Endothelial cell of hepatic sinusoid (primary cell): ENCODE results near the gene LBX2.

Source experiments
- in situ Hi-C: cut with HindIII; loops from 2 replicates; pipeline ENCODE4 v1.10.0; 2017; ENCODE audit warnings: low sequenced_read_pairs

LBX2 gene

DNA sequence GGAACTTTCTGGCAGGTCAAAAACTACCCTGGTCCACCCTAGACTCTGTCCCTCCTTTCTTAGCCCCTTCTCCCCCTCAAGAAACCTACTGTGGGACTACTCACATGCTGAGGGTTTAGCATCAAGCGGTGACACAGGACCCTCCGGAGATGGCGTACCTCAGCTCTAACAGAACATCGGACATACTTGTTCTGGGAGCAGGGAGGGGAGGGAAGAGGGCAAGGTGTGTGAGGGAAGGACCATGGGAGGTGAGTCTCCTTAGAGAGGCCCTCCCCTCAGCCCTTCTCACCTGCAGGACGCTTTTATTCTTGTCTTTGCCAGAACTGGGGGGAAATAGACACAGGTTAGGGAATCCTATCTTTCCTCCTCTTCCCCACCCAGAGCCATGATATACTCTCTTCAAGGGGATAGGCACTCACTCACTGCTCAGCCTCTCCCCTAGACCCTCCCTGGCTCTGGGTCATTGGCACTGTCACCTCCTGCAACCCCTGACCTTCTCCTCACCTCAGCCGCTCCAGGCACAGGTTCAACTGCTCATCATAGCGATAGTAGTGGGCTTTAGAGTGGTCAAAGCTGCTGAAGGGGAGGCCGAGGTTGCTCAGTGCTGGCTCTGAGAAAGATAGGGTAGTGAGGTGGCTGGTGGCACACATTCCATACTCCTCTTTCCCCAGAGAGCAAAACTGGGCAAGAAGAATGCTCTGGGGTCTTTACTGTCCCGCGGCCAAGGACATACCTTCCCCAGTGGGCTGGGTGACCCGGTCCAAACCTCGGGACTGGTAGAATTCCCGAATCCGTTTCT, 6.2 kb upstream of the LBX2 start:
- in situ Hi-C loops: no loop called here

DNA sequence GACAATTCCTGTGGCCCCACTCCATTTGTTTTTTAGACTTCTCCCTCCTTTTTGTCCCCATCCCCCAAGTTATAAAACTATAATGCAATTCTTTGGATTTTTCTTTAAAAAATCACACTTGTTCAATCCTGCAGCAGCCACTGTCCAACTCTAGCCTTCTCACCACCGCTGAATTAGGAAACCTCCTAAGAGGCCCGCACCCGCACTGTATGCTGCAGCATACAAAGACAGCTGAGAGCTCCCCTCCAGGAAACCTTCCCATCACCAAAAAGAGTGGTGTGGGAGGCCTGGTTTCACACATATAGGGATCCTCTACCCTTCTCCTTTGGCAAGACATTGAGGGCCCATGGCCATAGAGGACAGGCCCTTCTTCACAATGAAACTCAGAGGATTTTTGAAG, 5.2 kb upstream of the LBX2 start:
- in situ Hi-C loops: no loop called here

DNA sequence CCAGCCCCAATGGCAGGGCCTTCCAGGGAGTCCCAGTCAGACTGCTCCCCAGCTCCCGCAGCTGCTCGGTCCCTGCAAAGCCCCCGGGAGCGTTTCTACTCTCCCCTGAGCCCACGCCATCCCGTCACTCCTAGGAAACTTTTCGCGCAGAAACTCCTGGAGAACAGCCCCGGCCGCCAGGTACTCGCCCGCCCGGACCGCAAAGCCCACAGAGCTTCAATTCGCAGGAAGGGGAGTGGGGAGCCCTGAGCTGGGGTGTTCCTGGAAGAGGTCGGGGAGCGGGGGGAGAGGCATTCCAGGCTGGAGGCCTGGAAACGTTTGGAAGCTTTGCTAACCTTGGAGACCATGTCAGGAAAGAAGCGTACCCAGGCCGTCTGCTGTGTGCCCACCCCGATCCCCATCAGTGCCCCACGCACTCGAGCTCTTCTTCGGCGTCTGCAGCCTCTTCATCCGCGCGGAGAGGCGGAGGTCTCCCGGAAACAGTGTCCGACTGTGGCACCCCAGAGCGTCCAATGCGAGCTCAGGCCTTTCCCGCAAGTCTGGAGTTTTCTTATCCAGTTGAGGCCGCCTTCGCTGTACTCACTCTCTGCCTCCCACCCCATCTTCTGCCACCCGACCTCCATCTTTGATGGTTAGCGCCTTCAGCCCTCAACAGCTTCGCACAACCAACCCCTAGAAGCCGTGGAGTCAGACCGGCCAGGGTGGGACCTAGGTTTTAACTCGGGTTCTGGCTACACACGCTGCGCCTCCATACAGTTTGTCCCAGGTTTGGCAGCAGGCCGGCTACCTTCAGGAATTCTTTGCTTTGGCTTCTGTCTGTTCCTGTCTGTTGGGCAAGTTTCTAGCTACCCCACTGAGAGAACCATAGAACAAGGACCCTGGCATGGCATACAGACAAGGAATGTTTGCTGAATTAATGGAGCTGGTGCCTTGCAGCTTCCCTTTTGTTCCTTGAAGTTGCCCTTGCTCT, 4.4 kb upstream of the LBX2 start:
- in situ Hi-C loops: no loop called here

DNA sequence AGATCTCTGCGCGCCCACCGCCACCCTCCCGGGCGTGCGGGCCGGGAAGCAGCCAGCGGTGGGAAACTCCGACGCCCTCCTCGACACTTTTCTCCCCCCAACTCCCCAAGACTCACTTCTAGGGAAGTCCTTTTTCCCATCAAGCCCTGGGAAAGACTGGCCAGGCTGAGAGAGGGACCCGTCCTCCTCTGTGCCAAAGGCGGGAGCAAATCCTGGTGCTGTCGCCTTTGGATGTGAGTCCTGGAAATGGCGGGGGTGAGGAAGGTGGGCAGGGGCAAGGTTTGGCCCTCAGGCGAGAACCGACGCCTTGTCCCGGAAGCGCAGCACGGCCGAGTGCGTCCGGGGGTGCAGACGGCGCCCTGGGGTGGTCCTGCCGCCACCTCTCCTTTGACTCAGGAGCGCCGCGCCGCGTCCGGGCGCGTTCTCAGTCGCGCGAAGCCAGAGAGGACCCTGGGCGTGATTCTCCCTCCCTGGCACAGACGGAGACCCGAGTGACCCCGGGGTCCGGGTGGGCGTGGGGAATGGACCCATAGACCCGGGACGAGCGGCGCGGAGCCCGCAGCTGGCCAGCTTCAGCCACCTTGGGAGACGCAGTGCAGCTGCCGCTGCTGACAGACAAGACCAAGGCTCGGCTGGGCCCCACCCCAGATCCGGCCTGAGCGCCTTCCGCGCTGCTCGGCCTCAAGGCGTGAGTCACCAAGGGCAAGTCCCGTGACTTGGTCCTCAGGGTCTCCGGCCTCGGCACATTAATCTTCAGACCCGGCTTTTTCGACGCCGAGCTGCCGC, 3.5 kb upstream of the LBX2 start:
- in situ Hi-C loops: no loop called here

DNA sequence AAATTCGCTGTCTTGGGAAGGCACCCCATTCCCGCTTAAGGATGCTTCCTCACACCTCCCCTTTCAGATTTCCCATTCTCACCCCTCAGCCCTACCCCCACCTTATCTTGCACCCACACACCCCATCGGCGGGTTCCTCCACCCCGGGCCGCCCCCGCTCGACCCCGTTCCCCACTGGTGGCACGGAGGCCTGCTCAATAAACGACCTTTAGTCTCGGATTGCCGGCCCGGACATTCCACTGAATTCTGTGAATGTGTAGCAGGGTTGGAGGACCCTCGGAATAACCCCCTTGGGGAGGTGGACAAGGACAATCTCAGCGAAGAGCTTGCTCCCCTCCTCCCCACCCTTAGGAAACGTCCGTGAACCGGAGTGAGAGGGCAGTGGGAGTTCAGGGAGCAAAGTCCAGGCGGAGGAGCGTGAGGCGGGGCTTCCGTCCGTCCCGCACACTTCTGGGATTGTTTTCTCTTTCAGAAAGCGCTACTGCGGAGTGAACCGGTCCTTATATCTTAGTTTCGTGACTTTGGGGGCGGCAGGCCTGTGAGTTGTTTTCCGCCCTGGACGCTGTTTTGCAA, 2.8 kb upstream of the LBX2 start:
- in situ Hi-C loops: no loop called here

DNA sequence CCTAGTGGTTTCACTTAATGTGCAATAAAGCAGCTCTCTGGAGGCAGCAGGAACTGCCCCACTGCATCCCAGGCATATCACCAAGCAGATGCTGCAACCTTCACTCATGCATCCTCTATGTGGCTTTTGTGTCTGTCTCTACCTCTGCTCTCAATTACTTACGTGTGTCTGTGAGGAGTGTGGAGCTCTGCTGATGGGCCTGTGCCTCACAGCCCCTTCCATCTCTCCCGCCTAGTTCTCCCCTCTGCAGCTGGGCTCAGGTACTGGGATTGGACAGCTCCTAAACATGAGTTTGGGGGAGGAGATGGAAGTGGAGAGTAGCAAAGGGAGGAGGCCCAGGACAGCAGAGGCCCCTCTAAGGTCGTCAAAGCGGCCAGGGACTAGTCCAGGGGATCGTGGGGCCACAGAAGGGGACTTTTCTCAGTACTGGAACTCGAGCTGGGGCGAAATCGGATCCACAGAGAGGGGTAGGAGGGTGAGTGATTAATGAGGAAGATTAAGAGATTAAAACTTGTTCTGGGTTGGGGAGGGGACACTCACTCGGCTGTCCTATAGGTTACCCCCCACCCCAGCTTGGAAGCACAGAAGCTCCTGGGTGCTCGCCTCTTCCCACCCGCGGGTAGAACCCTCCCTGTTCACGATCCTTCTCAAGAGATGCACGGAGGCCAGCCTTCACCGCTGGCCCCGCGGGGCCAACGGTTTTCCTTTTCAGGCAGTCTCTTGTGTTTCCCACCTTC, 2.1 kb upstream of the LBX2 start:
- in situ Hi-C loops: no loop called here

DNA sequence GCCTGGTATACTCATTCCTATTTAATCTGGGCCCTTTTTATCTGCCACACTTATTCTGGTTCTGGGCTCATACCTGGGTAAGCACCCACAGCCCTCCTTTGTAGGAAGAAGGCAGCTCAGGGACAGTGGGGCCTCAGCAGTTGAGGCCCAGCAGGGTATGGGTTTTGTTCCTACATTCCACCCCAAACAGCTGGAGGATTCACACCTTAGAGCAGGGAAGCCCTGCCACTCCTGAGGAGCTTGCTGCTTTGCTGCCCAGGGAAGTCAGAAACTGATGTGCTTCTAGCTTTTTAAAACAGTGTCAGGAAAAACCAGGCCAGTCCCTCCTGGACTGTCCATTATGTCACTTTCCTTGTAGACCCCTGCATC, 1.2 kb upstream of the LBX2 start:
- in situ Hi-C loops: no loop called here

DNA sequence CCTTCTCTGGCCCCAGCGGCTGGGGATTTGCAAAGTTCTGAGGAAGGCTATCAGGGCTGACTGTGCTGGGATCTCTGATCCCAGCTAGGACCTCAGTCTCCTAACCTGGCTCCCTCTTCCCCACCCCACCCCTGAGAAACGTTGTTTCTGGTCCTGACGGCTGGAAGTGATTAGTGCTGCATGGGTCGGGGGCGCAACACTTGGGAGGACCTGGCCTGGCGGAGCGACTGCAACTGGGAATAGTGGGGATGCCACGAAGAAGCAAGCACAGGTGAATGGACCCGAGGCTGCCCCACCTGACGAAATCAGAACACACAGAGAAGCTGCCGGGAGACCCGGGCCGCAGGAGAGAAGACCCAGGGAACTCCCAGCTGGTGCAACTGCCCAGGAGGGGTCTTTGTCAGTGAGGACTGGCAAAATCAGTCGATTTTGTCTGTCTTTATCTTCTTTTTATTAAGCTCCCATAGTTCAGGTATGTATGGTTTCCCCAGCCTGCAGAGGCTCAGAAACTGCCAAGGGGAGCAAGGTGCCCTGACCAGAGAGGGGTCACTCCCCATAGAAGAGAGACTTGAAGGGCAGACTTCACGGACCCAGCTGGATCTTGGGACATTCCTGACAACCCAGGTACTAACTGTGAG, 656 bp upstream of the LBX2 start:
- in situ Hi-C loops: no loop called here

DNA sequence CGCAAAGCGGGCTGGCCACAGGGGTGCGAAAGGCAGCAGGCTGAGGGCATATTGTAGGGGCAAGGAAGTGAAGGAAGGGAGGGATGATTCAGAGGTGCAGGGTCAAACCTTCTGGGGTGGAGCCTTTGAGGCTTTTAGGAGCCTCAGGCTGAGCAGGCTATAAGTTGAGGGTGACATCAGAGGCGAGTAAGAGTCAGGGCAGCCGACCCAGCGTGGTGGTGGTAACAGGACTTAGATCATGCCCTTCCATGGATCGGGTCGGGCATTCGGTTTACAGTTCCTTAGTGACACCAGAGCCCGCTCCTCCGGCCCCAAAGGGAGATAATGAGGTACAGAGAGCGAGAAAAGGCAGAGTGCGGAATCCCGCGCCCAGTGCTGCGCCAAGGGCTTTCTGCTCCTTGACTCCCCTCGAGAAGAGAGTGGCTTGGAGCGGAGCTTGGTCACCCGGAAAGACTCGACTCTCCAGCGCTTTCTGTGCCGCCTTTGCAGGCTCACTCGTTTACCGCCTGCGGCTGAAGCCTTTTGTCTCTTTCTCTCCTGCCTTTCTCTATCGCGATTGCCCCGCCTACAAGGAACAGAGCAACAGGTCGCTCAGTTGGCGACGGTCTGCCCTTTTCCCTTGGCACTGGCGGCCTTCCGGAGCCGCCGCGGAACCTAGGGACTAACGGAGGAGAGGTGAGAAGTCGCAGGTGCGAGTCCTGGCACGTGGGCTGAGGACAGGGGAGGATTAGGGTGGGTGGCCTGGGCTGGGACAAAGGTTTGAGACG, 720 bp downstream of the LBX2 start:
- in situ Hi-C loops: no loop called here

DNA sequence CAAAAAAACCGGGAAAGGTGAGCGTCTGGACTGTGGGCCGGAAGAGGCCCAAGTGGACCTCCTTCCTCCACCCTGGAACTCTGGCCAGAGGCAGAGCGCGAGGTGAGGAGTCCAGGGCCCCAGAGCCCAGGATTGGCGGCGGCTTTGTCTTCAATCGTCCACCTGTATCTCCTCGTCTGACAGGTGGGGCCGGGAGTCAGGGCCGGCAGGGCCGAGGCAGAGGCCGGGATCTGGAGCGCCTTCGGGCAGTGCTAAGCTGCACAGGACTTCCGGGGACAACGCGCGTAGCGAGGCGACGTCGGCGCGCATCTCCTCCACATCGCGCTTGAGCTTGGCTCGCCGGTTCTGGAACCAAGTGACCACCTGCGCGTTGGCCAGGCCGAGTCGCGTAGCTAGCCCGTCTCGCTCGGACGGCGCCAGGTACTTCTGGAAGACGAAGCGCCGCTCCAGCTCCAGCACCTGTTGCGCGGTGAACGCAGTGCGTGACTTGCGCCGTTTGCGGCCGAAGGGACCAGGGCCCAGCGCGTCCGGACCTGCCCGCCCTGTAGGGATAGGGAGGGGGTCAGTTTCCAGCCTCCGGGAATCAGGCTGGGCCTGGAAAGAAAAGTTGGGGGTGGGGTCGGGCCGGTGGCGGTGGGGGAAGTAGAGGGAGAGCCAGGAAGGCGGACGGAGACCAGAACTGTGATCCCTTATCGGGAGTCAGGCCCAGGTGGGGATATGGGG, 1.5 kb downstream of the LBX2 start:
- in situ Hi-C loops: no loop called here

DNA sequence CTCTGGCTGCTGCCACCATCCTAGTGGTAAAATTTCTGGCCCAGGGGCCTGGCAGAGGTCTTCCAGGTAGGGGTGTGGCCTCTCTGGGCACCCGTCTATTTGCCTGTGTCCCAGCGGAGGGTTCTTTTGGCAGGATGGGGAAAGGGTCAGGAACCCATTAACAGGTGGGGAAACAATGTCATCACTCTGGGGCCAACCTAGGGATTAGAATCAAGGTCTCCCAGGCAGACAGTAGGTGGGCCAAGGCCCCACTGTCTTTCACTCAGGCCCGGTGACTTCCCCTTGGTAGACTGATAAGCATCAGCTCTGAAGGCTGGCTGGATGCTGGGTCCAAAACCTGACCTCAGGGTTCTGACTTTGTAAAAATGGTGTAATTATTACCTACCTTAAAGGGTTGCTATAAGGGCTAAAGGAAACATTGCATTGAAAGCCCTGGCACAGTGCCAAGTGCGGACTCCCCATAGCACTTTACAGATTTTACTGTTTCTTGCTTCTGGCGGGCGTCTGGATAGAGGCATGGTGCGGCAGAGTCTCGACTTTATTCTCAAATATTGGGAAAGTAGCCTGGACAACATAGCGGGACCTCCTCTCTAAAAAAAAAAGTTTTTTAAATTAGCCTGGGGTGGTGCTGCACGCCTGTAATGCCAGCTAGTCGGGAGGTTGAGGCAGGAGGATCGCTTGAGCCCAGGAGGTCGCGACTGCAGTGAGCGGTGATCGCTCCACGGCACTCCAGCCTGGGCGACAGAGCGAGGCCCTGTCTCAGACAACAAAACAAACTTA, 2.2 kb downstream of the LBX2 start:
- in situ Hi-C loops: no loop called here

DNA sequence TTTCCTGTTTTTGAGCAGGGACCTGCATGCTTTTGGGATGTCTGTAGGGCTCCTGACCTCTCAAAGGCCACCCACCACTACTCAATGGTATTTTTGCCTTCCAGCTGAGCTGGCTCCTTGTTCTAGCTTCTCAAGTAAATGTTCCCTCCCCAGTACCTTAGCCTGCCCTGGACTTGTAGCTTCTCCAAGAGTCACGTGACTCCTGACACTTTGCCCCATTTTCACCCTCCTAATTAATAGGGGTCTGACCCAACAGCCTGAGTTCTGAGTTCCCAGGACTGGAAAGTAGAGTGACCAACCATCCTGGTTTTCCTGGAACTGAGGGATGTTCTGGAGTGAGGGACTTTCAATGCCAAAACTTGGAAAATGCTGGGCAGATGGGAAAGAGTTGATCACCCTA, 4.0 kb downstream of the LBX2 start:
- in situ Hi-C loops: no loop called here

DNA sequence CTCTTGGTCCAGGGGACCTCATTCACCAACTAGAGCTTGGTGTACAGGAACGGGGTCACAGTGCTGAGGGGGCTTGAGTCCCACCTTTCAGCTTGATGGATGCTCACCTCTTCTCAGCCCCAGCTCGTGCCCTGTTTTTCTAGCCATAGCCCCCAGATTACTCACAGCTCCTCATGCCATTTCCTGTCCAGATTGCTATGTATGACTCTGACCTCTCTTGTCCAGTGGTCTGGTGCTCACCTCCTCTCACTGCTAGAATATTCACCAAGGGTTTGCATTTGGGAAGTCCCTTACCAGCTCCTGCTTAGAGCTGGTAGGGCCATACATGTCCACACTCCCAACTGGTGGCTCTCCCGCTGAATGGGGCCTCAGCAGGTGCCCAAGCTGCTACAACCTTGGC, 5.9 kb downstream of the LBX2 start:
- in situ Hi-C loops: loop anchor here (5.0 kb wide), 1 partner anchor 94 kb away; no protein-coding TSS in a partner anchor

DNA sequence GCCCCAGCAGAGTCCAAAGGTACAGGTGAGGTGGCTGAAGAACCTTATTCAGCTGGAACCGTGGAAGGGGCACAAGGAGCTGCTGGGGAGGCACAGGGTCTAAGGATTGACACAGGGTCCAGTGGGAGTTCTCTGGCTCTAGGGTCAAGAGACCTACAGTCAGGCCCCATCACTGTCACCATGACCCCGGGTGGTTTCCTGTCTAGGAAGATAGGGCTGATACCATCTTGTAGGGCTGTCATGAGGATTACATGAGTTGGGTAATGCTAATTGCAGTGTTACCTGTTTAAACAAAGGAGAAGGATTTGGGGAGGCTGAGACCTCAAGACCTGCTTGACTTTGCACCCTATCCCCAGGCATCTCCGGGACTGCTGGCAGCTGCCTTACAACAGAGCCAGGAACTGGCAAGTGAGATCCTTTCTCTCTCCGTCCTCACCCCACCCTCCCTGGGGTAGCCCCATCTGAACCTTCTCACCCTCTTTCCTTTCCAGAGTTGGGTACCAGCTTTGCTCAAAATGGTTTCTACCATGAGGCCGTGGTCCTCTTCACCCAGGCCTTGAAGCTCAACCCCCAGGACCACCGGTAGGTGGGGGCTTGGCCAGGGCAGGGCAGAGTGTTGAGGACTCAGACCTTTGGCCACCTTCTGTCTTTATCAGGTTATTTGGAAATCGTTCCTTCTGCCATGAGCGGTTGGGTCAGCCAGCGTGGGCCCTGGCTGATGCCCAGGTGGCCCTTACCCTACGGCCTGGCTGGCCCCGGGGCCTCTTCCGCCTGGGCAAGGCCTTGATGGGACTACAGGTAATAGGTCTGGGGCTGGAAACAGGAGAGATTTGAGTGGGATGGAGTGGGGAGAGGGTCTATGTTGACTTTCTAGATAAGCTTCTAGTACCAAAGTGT, 7.5 kb downstream of the LBX2 start:
- in situ Hi-C loops: loop anchor here (5.0 kb wide), 1 partner anchor 95 kb away; no protein-coding TSS in a partner anchor

DNA sequence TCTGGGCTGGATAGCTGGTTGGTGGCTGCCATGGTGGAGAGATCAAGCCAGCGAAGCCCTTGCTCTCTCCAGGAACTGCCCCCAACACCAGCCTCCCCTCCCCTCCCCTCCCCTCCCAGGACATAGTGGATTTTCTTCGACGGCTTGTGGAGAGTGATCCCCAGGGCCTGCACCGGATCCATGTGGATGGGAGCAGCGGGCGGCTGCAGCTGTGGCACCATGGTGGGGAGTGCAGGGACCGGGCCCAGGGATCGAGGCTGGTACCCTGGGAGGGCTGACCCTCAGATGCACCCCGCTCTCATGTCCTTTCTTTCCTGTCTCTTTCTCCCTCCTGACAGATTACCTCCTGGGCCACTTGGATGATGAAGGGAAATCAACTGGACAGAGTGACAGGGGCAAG, 9.5 kb downstream of the LBX2 start:
- in situ Hi-C loops: loop anchor here (5.0 kb wide), 1 partner anchor 97 kb away; no protein-coding TSS in a partner anchor
